ENCODE measurements around the gene MOB2. TPM values are rescaled to one million over a fixed set of nuclear protein-coding genes. Genes with fewer than 3 reads are reported as not detected.

The MOB2 gene
- total RNA-seq, 2 experiments from 2014 or later: 34.1 to 34.7 TPM

DNA sequence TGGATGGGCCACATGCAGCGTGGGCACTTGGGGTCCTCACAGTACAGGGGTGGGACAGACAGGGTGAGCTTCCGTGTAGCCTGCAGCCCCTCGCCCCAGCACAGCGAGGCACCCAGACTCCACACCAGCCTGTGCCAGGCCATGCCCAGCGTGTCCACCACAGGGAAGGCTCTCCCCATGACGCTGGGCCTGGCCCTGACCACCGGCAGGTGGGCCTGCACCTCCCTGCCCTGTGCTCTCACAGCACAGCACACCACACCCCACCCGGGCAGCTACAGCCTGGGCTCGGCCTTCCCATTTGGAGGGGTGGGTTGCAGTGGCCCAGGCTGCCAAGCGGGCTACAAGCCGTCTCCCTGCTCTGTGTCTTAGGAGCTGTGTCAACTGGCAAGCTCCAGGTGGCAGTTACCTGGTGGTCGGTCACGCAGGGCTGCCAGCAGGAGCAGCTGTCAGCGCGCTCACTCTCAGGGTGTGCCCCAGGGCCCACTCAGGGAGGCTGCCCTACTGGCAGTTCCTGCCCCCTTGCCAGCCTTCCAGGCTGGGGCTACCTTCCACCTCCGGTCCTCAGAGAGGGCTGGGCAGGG, 4.6 kb downstream of the MOB2 start:
- no peak for DNase-seq

DNA sequence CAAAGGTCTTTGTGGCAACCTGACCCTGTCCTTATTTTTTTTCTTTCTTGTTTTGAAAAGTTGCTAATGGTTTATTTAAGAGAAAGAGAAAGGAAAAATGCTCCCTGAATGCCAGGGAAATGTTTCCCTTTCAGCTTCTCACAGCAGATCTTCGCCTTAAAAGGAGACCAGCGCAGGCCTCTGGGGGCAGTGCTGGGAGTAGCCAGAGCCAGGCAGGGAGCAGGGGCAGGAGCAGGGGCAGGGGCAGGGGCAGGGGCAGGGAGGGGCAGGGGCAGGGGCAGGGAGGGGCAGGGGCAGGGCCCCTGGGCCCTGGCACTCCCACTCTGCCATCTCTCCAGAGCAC, 5.1 kb downstream of the MOB2 start:
- Mint-ChIP-seq H3K9me3 (ENCODE audit: low read depth) (no peaks in the 10 kb centered on the region), H3K27me3 (no peaks in the 10 kb centered on the region), H3K36me3 (no peaks in the 10 kb centered on the region), H3K27ac (no peak overlapping the region), H3K4me3 (no peak overlapping the region), H3K4me1 (no peaks in the 10 kb centered on the region)
- ATAC-seq: no peak
- CTCF ChIA-PET: no interaction called here
- no peak for DNase-seq

More for the DNA sequence above, 4.6 kb downstream of the MOB2 start:
- Mint-ChIP-seq H3K9me3 (ENCODE audit: low read depth) (no peaks in the 10 kb centered on the region), H3K27ac (no peak overlapping the region), H3K4me1 (no peaks in the 10 kb centered on the region), H3K36me3 (no peaks in the 10 kb centered on the region), H3K27me3 (no peaks in the 10 kb centered on the region), H3K4me3 (no peak overlapping the region)
- ATAC-seq: no peak
- CTCF ChIA-PET: no interaction called here

DNA sequence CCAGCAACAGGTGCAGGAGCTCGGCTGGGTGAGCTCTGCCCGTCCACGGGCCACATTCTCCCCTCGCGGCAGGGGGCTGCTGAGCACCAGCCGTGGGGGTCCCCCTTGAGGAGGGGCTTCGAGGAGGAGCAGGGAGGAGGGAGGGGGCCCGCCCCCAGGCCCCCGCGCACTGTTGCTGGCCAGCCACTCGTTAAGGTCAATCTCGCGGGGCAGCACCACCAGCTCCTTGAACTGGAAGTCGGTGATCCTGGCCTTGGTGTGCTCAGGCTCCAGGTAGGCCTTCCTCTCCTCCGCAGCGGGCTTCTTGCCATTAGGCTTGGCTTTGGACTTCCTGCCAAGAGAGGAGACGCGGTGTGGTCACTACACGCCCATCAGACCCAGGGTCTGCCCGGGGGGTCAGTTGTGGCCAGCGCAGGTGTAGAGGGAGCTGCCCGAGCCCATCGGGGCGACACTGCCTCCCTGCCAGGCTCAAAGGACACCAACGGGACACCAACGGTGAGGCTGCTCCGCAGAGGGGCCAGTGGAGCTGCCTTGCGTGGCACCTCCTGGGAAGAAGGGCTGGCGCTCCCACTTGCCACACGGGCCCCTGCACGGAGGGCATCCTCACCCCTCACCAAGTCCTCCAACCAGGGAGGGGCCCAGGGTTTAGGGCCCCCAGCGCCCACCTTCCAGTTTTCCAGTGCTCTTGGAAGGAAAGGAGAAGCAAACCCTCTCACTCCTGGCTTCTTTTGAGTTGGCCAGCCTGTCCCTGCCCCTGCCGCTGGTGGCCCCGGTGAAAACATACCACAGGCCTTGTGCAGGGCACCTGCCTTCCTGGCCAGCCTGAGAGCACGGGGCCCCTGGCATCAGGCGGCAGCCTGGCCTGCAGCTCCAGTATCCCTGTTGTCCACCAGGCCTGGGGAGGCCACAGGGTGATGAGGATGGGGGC, 5.8 kb downstream of the MOB2 start:
- ATAC-seq: no peak
- no peaks in the 10 kb centered on the region for H3K9me3 Mint-ChIP-seq (ENCODE audit: low read depth)
- H3K36me3 Mint-ChIP-seq: no peaks in the 10 kb centered on the region
- DNase-seq: no peak
- H3K4me3 Mint-ChIP-seq: no peak overlapping the region
- no peaks in the 10 kb centered on the region for H3K27me3 Mint-ChIP-seq
- H3K27ac Mint-ChIP-seq: no peak overlapping the region
- CTCF ChIA-PET: no interaction called here
- H3K4me1 Mint-ChIP-seq: no peaks in the 10 kb centered on the region

DNA sequence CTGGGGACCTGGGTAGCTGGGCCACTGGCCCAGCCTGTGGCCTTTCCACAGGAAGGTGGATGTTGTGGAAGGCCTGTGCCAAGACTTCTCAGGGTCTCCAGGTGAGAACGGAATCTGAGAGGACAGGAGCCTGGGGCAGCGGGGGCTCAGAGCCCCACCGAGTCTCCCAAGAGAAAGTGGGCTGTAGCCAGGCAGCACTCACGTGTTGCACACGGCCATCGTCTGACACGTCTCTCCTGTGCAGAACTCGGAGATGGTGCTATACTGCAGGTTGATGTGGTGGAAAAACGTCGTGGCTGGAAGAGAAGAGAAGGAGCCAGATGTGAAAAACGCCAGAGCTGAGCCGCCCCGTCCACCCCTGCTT, 6.4 kb downstream of the MOB2 start:
- no peaks in the 10 kb centered on the region for H3K27me3 Mint-ChIP-seq
- ATAC-seq (no peak), DNase-seq (no peak)
- CTCF ChIA-PET: no interaction called here
- no peak overlapping the region for H3K27ac Mint-ChIP-seq
- H3K9me3 Mint-ChIP-seq (ENCODE audit: low read depth): no peaks in the 10 kb centered on the region
- H3K4me1 Mint-ChIP-seq: no peaks in the 10 kb centered on the region
- H3K4me3 Mint-ChIP-seq: no peak overlapping the region
- H3K36me3 Mint-ChIP-seq: no peaks in the 10 kb centered on the region

DNA sequence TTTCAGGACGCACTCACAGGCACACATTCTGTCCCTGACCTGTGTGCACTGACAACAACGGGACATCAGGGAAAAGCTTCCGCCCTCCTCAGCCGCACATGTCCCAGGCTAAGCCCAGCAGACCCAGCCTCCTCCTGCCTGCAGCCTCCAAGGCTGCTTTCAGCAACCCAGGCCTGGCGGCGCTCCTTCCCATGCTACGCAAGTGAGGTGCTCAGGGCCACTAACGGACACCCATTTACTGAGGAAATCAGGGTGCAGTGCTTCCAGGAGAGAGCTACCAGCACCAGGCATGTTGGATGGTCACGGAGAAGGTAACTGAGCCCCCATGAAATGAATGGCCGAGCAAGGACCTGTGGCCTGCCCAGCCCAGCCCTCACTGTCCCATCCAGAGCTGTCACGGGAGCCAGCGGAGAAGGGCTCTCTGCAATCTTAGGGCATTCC, 6.9 kb downstream of the MOB2 start:
- DNase-seq (no peak), ATAC-seq (no peak)
- Mint-ChIP-seq H3K4me1 (no peaks in the 10 kb centered on the region), H3K36me3 (no peaks in the 10 kb centered on the region), H3K9me3 (ENCODE audit: low read depth) (no peaks in the 10 kb centered on the region), H3K27ac (no peak overlapping the region), H3K27me3 (no peaks in the 10 kb centered on the region), H3K4me3 (no peak overlapping the region)
- CTCF ChIA-PET: no interaction called here

DNA sequence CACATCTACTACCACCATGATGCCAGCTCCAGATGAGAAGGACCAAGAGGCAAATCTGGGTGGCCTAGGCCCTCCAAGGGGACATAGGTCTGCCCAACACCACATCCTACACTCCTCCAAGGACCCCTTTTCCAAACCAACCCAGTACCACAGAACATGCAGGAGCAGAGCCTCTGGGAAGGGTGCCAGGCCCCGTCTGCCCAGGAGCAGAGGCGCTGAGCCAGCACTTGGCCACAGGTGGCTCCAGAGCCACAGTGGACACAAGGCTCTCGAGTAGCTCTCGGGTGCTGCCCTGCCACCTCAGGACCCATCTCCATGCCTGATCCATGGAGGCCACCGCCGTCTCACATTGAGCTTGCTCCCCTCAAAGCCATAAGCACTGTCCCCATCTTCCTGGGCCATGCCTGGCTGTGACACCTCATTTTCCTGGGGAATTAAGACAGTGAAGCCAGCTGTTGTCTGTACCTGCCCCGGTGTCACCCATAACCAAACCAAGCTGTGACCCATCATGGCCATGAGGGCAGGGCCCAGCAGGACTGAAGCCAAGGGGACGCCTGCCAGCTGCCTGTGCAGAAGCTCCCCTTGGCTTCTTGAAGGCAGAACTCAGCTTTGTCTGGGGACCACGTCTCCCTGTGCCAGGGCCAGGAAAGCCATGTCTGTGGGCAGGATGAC, 7.4 kb downstream of the MOB2 start:
- Mint-ChIP-seq H3K4me3 (no peak overlapping the region), H3K36me3 (no peaks in the 10 kb centered on the region), H3K9me3 (ENCODE audit: low read depth) (no peaks in the 10 kb centered on the region), H3K27ac (no peak overlapping the region), H3K4me1 (no peaks in the 10 kb centered on the region), H3K27me3 (no peaks in the 10 kb centered on the region)
- CTCF ChIA-PET: no interaction called here
- DNase-seq (no peak), ATAC-seq (no peak)

DNA sequence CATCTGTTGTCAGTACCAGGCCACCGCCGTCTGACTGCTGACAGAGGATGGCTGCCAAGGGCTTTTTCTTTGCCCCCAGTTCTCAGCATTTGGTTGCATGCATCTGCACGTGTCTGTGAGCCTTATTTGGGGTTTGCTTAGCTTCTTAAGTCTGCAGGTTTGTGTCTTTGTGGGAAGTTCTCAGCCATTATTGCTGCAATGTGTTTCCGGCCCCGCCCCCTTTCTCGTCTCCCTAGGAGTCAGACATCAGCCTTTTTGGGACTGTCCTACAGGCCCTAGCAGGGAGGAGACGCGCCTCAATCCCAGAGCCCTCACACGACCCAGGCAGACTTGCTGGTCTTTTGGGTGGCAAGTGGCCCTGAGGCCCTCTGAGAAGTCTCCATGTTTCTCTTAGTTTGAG, 8.0 kb downstream of the MOB2 start:
- no peak overlapping the region for H3K4me3 Mint-ChIP-seq
- no peaks in the 10 kb centered on the region for H3K36me3 Mint-ChIP-seq
- H3K9me3 Mint-ChIP-seq (ENCODE audit: low read depth): no peaks in the 10 kb centered on the region
- DNase-seq (no peak), ATAC-seq (no peak)
- no peaks in the 10 kb centered on the region for H3K4me1 Mint-ChIP-seq
- CTCF ChIA-PET: no interaction called here
- no peak overlapping the region for H3K27ac Mint-ChIP-seq
- H3K27me3 Mint-ChIP-seq: no peaks in the 10 kb centered on the region

DNA sequence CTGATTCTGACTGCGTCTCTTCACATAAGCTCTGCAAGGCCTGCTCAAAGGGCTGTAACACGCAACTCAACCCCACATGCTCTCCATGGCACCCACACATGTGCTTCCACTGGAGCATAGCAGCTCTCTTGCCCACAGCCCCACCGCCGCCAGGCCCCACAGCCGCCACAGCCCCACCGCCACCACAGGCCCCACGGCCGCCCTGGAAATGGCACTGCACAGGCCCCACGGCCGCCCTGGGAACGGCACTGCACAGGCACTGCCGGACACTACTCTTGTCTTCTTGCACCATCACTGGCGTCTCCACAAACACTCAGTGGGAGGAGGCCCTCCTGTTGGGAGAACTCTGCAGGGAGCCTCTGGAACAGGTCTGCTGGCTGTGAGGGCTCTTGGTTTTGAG, 8.6 kb downstream of the MOB2 start:
- Mint-ChIP-seq H3K9me3 (ENCODE audit: low read depth) (no peaks in the 10 kb centered on the region), H3K27me3 (no peaks in the 10 kb centered on the region), H3K36me3 (no peaks in the 10 kb centered on the region), H3K4me1 (no peaks in the 10 kb centered on the region), H3K4me3 (no peak overlapping the region), H3K27ac (no peak overlapping the region)
- ATAC-seq (no peak), DNase-seq (no peak)
- CTCF ChIA-PET: no interaction called here

DNA sequence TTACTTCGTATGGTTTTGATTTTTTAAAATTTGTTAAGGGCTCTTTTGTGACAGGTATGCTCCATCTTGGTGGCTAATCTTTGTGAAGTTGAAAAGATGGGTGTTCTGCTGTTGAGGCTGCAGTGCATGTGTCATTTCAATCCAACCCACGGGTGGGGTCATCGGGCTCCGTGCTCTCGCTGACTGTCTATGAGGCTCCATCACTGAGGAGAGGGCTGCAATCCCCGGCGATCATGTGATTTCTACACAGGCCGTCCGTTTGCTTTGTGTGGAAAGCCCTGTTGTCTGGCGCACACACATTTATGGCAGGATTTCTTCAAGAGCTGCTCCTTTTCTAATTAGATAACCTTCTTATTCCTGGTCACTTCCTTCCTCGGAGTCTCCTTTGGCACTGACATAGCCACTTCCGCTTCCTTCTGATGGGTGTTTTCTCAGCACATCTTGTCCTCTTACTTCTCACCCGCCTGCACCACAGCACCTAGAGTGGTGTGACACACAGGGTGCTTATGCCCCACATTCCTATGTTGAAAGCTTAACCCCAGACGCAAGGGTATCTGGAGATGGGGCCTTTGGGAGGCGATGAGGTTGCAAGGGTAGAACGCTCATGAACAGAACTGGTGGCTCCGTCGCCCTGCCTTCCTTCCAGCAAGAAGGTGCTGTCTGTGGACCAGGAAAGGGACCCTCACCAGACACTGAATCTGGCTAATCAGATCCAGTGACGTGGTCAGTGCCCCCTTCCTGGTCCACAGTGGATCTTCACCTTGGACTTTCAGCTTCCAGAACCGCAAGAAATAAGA, 9.4 kb downstream of the MOB2 start:
- Mint-ChIP-seq H3K4me3 (no peak overlapping the region), H3K27me3 (no peaks in the 10 kb centered on the region)
- no peak for ATAC-seq

DNA sequence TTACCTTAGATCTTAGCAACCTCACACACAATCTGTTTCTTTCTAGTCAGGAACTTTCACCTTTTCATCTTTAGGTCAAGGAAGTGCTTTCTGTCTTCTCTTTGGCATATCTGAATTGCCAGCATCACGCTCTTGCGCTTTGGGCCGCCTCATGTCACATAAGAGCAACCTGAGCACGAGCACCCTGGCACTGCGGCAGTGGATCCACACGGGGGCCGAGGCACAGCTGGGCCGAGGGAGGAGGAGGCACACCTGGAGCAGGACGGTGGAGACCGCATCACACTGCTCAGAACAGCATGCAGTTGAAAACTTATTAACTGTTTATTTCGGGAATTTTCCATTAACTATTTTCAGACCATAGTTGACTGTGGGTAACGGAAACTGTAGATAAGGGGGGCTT, 10.7 kb downstream of the MOB2 start:
- no peaks in the 10 kb centered on the region for H3K4me1 Mint-ChIP-seq
- no peaks in the 10 kb centered on the region for H3K36me3 Mint-ChIP-seq
- no peaks in the 10 kb centered on the region for H3K9me3 Mint-ChIP-seq (ENCODE audit: low read depth)
- ATAC-seq (no peak), DNase-seq (no peak)
- H3K27me3 Mint-ChIP-seq: no peaks in the 10 kb centered on the region
- H3K4me3 Mint-ChIP-seq: no peak overlapping the region
- CTCF ChIA-PET: no interaction called here
- no peak overlapping the region for H3K27ac Mint-ChIP-seq

More for the DNA sequence above, 9.4 kb downstream of the MOB2 start:
- no peak overlapping the region for H3K27ac Mint-ChIP-seq
- no peaks in the 10 kb centered on the region for H3K36me3 Mint-ChIP-seq
- H3K4me1 Mint-ChIP-seq: no peaks in the 10 kb centered on the region
- H3K9me3 Mint-ChIP-seq (ENCODE audit: low read depth): no peaks in the 10 kb centered on the region
- no peak for DNase-seq
- CTCF ChIA-PET: no interaction called here

DNA sequence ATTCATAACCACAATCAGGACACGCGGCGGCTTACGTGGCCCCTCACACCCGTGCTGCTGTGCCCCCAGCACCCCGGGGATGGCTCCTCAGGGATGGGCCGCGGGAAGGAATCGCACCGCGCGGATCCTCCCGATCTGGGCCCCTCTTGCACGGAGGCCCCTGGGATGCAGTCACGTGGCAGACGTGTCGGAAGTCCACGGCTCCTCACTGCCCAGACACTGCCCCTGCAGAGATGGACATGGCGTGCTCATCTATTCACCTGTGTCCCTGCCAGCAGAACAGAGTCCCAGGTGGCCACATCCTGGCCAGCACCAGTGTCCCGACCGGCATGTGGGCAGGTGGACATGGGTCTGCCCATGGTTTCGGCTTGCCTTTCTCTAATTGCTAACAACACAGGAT, 12.8 kb downstream of the MOB2 start:
- H3K36me3 Mint-ChIP-seq: no peaks in the 10 kb centered on the region
- H3K9me3 Mint-ChIP-seq (ENCODE audit: low read depth): no peaks in the 10 kb centered on the region
- no peak overlapping the region for H3K27ac Mint-ChIP-seq
- no peaks in the 10 kb centered on the region for H3K4me1 Mint-ChIP-seq
- ATAC-seq (no peak), DNase-seq (no peak)
- no peaks in the 10 kb centered on the region for H3K27me3 Mint-ChIP-seq
- no peak overlapping the region for H3K4me3 Mint-ChIP-seq
- CTCF ChIA-PET: no interaction called here

DNA sequence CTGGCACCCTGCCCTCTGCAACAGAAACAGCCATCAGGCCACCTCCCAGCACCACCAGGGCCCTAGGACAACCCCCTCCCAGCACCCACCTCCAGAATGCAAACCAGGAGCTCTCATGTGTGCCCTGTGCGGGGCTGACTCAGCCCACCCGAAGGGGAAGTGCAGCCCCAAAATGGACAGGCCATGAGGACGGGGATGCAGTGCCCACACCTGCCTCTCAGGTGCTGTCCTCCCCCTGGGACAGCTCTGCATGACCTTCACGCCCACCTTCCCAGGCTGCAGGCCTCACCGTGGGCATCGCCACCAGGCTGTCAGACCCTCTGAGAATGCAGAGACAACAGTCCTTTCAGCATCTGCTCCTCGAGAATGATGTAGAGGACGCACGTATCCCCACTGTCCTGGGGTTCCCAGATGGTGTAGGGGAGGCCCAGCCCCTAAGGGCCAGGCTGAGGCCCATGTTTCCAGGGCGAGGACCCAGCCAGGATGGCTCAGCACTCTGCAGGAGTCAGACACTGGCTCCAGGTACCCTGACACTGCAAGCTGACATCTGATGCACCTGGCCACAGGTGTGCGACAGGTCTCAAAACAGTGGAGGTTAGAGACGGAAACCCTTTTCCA, 13.5 kb downstream of the MOB2 start:
- ATAC-seq: no peak
- Mint-ChIP-seq H3K4me1 (no peaks in the 10 kb centered on the region), H3K4me3 (no peak overlapping the region), H3K36me3 (no peaks in the 10 kb centered on the region), H3K27me3 (no peaks in the 10 kb centered on the region), H3K27ac (no peak overlapping the region), H3K9me3 (ENCODE audit: low read depth) (no peaks in the 10 kb centered on the region)
- no peak for DNase-seq
- CTCF ChIA-PET: no interaction called here

DNA sequence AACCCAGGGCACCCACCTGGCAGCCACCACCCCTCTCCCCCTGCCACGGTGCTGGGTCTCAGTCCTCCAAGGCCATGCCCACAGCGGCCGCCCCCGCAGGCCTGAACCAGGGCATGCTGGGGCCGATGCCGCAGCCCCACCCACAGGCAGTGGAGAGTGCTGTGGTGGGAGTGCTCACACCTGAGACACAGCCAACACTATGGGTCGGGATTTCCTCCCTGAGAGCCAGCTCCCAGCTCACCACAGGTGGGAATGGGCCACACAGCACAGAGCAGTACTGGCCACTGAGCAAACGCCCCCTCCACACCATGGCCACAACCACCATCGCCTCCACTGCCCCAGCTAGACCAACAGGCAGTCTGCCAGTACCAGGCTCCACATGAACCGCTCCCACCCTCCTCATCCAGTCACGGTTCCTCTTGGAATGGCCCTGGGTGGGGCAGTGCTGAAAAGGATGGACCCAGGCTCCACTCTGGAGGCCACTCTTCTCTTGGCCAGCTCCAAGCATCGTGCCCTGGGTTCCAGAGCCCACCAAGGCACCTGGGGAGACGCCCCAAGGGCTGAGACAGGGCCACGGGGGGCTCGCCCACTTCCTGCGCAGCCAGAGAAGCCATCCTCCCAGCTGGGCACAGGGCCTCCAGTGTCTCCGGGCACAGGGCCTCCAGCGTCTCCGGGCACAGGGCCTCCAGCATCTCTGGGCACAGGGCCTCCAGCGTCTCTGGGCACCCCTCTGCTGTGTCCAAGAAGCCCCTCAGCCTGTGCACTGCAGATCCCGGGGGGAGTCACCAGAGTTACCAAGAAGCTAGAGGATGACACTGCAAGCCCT, 14.2 kb downstream of the MOB2 start:
- Mint-ChIP-seq H3K9me3 (ENCODE audit: low read depth) (no peaks in the 10 kb centered on the region), H3K27me3 (no peaks in the 10 kb centered on the region), H3K27ac (no peak overlapping the region), H3K4me1 (no peaks in the 10 kb centered on the region), H3K4me3 (no peak overlapping the region), H3K36me3 (no peaks in the 10 kb centered on the region)
- CTCF ChIA-PET: no interaction called here
- ATAC-seq: no peak
- no peak for DNase-seq
